Measurements from ENCODE around the gene RALB.
"Not testable (repeated sequence)": the region's sequence is repeated elsewhere in the genome, so short reads cannot be mapped to it uniquely, and the experiment has no call there.

The RALB gene

DNA sequence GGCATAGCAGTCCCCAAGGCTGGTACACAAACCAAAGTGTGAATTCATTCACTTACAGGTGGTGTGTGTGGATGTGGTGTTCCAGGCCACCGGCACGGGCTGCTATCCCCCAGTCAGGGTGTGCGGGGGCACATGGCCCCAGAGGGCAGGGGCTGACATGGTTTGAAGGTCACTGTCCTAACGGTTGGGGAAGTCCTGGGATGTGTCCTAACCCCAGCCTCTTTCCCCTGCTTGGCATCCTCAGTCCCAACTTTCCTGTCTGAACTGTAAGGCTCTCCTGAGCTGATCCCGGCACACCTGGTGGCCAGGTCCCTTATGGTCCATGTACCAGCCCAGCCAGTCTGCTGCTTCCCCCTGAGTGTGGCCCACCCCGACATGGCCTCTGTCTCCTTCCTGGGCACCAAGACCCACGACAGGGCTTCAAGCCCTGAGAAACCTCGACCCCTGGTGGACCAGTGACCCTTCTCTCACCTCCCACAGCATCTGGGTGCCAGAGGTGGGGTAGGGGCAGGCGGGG, 27.0 kb upstream of the RALB start:
- no peak for FAIRE-seq

DNA sequence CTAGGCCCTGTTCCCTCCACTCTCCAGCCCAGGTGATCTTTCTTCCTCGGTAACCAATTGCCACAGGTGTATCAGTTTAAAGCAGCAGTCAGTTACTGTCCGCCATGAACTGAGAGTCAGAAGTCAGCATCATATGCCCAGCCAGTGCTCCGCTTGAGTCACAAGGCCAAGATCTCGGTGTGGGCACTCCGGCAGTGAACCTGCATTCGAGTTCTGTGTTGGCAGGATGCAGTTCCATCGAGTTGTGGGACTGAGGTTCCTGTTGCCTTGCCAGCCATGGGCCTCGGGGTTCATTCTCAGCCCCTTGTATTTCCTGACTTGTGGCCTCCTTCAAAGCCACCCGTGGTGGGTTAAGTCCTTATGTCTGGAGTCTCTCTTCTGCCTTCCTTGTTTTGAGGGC, 26.3 kb upstream of the RALB start:
- FAIRE-seq = no peak

DNA sequence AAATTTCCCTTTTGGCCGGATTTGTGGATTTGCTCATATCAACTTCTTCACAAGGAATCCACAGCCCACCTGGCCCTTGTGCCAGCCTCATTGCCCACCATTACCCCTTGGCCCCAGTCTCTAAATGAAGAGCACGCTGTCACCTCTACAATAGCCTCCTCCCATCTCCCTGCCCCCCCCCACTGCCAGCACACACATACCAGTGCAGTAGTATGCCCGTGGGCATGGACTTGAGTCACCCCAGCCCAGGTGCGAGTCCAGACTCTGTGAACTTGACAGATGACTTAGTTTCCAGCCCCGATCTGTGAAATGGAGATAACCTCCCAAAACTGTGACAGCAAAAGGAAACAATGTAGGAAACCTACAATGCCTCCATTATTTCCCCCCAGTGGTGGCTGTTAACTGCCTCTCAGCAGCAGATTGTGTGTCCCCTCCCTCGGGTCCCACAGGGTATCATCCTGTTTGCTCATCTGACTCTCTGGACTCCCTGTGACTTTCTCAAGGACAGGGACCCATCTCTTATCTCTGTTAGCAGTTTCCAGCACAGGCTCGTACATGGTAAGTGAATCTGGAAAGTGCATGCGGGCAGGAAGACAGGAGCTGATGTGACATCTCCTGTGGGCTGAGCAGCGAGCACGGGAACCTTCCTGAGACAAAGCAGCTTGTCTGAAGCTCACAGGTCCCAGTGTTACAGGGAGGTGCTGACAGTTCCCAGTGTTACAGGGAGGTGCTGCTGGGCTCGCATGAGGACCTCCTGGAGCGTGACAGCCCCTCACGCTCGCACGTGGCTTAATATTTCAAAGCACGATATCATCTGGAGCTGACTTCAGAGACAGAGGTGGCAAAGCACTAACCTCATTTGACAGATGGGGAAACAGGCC, 25.3 kb upstream of the RALB start:
- no peak for FAIRE-seq

DNA sequence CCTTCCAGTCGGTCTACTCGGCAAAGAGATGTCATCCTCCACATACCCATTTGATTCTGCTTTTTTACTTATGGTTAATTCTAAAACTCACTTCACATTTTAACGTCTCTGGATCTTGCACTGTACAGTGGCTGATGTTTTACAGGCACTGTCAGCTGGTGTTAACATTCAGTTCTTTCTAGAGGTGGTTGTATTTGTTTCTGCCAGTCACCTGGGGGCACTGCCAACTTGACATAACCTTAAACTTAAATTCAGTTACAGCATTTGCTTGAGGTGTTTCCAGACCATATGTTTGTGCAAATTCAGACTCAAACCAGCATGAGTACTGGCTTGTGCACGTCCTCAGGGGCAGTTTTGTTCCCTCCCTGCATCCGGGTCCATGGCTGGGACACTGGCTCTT, 24.1 kb upstream of the RALB start:
- FAIRE-seq = no peak

DNA sequence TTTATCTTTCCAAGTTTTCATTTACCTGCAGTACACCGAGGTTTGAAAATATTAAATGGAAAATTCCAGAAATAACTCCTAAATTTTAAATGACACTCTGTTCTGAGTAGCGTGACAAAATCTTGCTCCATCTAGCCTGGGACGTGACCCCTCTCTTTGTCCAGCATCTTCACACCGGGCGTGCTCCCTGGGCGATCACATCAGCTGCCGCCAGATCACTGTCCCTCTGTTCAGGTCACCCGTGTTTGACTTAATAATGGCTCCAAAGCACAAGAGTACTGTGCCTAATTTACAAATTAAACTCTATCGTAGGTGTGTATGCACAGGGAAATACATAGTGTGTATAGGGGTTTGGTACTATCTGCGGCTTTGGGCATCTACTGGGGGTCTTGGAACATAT, 23.3 kb upstream of the RALB start:
- no peak for FAIRE-seq

DNA sequence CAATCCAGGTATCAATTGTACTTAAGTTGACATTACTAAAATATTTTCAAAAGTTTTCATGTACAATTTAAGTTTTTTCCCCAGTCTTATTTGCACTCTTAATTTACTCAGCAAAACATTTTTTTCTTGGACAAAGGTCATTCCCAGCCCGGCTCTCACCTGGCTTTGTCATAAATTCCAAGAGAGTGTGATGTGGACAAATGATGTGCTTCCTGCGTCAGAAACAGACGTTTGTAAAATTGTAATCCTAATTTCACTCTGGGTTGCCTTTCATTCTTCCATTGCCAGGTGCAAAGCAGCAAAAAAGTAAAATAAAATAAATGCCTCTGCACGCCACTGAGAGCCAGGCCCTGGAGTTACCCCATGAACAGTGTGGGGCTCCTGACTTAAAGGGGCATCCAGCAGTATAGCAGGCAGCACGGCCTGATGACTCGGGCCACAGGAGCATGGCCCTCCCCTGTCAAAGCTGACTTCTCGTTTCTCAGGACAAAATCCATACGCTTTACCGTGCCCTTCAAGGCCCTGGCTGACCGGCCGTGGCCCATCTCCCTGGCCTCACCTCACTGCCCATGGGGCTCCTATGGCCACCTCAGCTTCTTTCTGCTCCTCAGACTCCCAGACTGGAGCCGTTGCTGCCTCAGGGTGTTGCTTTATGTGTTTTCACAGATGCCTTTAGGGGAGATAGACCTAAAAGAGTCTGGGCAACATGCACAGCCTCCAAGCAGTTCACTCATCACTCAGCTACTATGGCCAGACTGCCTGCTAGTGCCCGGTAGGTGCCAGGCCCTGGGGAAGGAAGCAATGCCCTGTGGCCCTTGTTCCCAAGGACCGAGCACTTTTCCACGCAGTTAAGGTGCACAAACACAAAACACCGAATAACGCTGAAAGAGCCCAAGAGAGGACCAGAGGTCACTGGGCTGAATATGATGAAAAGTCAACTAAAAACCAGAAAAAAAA, 21.9 kb upstream of the RALB start:
- FAIRE-seq = no peak

DNA sequence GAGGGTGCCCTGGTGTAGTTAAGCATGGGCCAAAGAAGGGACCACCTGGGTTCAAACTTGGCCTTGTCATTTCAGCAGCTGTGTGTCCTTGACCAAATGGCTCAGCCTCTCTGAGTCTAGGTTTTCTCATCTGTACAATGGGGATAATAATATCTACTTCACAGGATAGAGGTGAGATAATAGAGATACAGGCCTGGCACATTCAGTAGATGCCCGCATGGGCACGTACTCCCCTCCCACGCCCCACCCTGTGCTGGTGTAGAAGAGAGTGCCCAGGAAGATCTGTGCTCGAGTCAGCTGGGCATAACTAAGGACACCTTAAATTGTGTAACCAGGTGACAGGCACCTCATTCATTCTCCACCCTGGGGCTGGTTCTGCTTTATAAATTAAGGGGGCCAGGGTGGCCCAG, 21.1 kb upstream of the RALB start:
- FAIRE-seq = no peak

DNA sequence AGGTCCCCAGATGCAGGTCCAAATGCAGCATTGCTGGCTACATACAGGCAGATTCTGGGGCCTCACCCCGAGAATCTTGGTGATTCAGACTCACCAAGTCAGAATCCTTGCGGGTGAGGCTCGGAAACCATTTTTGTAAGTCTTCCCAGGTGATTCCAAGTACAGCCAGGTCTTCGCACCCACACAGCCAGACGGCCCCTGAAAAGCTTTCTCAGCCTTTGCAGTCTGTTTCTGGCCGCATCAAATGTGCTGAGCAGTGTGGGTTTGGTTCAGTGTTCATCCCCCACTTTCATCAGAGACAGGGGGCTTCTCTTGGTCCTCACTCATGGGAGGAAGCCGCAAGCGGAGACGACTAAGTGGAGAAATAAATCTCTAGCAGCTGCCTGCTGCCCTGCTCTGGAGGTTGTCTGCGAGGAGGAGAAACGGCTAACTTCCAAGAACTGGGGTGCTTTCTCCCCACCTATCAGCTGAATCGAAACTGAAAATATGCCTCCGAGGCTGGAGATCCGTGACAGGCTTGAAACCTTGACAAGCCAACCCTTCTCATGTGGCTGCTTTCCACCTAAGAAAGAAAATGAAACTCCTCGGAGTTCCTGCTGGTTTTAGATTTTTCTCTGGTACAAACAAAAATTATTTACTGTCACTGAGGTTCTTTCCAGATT, 20.5 kb upstream of the RALB start:
- no peak for FAIRE-seq

DNA sequence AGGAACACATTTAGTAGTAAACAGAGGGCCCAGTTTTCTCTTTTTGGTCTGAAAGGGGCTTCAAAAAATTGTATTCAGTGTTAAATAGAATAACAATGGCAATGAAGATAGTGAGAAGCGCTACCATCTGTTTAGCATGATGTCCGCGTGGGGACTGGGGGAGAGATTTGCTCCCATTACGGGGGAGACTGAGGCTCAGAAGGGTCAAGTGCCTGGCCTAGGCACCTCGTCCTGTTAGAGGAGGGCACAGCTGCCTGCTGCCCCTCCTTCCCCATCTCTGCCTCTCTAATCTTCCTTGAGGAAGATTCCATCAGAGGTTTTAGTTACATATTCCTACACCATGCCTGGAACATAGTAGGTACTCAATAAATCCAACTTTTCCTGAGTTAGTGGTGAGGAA, 19.4 kb upstream of the RALB start:
- FAIRE-seq = no peak

DNA sequence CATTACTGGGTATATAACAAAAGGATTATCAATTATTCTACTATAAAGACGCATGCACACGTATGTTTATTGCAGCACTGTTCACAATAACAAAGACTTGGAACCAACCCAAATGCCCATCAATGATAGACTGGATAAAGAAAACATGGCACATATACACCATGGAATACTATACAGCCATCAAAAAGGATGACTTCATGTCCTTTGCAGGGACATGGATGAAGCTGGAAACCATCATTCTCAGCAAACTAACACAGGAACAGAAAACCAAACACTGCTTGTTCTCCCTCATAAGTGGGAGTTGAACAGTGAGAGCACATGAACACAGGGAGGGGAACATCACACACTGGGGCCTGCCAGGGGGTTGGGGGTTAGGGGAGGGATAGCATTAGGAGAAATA, 17.5 kb upstream of the RALB start:
- not testable (repeated sequence) for FAIRE-seq

DNA sequence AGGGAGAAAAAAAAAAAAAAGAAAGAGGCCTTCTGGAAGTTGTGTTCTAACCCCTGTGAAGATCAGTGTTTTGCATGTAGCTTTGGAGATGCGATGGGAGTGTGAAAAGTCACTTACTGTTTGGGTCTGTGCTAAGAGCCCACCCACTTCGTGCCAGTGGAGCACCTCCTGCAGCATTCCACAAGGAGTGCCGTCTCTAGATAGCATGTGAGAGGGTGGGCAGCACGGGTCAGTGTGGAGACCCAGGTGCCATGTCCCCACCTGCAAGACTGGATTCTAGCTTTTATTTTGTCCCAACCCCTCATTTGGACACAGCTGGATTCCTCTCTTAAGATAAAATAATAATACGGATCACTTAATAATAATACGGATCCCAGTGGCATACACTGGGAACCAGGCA, 17.0 kb upstream of the RALB start:
- FAIRE-seq = no peak

DNA sequence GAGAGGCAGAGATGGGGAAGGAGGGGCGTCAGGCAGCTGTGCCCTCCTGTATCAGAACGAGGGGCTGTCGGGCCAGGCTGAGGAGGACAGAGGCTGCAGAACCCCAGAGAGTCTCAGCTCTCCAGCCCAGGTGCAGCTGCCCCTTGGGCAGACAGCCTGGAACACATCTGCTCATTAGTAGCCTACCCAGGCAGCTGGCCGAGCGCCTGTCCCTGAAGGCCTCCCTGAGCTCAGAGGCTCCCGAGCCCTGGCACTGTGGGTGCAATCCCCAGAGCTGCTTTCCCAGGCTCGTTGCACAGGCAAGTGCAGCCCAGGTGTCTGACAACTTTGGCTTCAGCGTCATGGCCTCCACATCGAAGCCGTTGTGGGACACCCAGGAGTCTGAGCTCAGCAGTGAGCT, 16.3 kb upstream of the RALB start:
- FAIRE-seq = no peak

DNA sequence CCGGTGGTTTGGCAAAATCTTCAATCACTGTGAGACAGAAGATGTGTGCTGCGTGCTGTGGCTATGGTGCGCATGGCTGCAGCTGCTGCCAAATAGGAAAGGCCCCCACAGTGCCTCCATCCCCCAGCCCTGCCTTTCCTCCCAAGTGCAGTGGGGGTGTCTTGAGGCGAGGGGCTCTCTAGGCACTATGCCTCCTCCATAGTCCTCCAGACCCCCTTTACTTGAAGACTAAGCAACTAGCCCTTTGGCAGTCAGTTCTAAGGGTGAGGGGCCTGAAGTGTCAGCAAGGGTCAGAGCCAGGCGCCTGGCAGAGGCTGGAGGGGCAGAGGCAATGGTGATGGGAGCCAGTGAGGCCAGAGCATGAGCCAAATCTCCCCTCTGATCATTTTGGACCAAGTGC, 15.9 kb upstream of the RALB start:
- no peak for FAIRE-seq

DNA sequence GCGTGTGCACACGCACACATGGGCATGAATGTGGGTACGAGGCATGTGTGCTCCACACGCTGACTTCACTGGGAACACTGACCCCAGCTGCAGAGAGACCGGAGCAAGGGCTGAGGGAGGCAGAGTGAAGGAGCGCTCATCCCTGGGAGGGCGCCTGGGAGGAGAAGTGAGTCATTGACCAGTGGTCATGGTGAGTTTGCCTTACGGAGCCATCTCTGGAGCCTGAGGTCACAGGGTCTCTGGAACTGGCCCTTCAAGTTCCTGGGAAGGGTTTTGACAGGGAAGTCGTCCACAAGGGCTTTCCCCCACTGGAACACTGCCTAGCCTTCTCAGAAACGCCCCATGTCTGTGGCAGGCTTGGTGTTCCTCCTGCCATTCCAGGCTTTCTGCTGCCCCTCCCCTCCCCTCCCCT, 15.2 kb upstream of the RALB start:
- no peak for FAIRE-seq

DNA sequence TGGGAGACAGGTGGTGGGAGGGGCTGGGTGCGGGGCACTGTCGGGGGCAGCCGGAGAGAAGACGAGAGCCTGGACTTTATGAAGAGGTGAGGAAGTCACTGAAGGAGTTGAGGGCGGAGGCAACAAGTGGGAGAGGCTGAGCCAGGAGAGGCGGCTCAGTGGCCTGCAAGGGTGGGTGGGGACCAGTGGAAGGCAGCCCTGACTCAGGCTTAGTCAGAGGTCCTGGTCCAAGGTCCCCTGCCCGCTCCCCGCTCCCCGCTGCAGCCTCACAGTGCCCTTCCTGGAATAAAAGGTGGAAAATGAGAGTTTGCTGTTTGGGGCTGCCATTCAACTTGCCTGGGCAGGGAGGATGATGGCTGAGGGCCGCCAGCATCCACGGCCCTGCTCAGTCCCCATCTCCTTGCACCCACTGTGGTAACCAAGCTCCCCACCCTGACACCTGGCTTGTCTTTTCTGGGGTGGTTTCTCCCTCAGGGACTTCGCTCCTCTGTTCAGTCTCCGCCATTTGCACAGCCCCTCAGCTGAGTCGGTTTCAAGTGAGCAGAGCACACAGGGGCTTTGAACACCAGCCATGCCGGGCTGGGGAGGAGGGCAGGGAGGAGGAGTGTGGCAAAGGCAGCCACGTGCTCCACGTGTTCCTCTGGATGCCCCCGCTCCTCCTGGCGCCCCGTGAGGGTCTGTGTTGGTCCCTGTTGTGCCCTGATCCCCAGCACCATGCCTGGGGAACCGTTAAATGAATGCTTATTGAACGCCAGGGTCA, 13.7 kb upstream of the RALB start:
- no peak for FAIRE-seq

DNA sequence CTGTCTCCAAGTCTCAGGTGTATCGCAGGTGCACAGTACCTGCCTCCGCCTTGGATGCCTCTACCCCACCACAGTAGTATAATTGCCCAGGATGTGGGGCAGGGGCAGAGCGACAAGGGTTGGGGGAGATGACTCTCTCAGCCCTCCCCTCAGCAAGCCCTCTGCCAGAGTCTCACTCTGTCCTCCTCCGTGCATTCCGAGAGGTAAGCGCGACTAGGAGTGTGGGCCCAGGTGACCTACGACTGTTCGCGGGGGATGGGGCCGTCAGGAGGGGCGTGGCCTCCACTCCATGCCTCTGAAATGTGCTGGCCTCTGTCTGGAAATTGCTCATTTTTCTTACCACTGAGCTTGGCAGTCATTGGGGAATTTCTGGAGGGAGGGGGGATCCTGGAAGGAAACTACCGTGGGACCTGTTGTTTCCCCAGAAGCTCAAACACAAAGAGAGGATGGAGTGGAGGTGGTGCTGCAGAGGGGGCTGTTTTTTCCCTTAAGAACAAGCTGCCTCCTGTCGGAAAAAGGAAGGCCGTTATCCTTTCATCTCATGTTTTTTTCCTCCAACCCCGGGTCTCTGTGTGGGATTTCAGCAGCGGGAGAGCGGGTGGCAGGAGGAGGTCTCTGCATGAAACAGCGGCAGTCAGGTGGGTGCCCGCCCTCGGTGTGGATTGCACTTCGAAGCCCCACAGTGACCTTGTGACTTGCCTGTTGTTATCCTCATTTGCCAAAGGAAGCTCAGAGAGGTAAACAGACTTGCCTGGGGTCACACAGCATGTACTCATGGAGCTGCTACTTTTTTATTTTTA, 13.0 kb upstream of the RALB start:
- no peak for FAIRE-seq

DNA sequence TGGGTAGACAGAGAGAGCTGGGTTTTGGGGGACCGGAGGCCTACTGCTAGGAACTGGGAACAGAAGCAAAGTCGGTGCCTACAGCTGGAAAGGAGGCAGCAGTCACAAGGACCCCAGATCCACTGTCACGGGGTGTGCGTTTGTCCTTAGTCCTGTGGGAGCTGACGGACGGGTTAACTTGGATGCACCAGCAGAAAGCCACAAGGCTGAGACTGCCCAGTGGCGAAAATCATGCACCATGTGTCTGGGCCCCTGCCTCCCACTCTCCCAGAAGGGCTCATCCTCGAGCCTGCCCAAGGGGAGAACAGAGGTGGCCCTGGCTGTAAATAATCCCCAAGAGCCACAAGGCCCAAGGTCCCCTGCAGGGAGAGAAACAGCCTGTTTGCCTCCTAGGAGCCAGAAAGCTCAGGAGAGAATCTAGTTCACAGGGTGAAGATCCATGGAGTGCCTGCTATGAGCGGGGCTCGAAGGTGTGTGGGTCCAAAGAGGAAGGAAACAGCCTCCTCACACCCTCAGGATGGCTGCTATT, 11.7 kb upstream of the RALB start:
- no peak for FAIRE-seq

DNA sequence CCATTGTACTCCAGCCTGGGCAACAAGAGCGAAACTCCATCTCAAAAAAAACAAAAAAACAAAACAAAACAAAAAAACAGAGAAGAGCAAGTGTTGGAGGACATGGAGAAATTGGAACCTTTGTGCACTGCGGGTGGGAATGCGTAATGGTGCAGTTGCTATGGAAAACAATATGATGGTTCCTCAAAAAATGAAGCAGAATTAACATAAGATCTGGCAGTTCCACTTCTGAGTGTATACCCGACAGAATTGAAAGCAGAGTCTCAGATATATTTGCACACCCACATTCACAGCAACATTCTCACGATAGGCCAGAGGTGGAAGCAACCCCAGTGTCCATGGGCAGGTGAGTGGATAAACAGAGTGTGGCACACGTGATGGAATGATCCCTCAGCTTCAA, 11.0 kb upstream of the RALB start:
- no peak for FAIRE-seq

DNA sequence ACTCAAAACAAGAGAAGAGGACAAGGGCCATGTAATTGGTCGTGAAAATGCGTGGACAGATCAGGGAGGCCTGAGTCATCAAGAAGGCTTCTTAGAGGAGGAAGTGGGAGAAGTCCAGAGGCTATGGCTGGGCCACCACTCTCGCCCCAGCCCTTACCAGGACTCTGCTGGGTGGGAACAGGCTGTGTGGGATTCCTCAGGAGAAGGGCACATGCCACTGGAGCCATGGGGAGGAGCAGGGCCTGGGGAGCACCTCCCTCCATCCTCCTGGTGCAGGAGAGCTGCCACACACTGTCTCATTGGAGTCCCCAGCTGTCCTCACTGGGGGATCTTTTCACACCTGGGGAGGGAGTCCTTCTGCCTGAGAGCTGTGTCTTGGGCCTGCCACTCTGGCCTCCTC, 9.4 kb upstream of the RALB start:
- FAIRE-seq = no peak

DNA sequence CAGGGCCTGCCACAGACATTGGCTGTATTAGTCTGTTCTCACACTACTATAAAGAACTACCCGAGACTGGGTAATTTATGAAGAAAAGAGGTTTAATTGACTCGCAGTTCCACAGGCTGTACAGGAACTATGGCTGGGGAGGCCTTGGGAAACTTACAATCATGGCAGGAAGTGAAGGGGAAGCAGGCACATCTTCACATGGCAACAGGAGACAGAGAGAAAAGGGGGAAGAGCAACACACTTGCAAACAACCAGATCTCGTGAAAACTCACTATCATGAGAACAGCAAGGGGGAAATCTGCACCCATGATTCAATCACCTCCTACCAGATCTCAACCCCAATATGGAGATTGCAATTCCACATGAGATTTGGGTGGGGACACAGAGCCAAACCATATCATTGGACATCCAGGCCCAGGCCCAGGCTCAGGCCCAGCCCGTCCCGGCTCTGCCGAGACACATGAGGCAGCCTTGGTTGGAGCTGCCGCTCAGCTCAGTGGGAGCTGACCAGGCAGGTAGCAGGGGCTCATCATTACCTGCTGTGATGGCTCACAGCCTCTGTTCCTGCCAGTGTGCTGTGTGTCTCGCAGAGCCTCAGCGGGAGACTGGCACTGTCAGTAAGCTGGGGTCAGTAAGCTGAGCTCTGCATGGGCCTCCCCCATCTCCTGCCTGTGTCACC, 8.6 kb upstream of the RALB start:
- no peak for FAIRE-seq
